A549 treated with AZD2906 at 1 μM for 4 hours (cell line): ENCODE results near the gene SPOCD1. TPM values are rescaled to one million over a fixed set of nuclear protein-coding genes. Genes with fewer than 3 reads are reported as not detected.

Experiments
- total RNA-seq: library from RNA; stranded (reverse); fragments of 200-300 nt; extraction: Qiagen RNA extraction; gene quantifications from 5 replicates; pipeline ENCODE4 v1.2.3, GENCODE V29; 2022

Gene SPOCD1
- total RNA-seq: 3.3 to 4.8 TPM (median 3.9 TPM) in 5 replicates

DNA sequence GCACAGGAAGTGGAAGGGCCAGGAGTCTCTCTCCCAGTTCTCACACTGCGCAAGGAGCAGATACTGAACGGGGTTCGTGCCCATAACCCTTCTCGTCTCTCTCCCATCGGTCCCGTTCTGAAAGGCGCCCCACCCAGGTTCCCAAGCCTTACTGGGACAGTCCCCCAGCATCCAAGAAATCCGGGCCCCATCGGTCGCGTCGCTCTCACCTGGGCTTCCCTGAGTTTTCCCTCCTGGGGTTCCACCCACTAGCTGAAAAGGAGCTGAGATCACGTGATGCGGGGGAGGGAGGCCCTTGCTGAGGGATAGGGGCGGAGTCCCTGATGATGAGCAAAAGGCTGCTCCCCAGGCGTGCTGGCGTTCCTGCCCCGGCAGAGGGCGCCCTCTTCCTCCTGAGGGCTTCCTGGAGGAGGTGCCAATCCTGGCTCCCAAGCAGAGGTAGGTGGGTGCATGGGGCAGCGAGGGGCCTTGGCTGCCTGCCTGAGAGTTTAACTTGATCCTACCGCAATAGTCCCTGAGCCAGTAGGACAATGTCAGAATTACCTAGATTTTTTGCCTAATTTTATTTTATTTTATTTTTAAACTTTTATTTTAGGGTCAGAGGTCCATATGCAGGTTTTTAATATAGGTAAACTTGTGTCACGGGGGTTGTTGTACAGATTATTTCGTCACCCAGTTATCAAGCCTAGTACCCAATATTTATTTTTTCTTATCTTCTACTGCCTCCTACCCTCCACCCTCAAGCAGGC, at the start of gene SPOCD1:
SPOCD1 (minus strand) TSS at position 271 of the 749 bp plus-strand sequence. CDS start 689 bp downstream, outside the sequence.

DNA sequence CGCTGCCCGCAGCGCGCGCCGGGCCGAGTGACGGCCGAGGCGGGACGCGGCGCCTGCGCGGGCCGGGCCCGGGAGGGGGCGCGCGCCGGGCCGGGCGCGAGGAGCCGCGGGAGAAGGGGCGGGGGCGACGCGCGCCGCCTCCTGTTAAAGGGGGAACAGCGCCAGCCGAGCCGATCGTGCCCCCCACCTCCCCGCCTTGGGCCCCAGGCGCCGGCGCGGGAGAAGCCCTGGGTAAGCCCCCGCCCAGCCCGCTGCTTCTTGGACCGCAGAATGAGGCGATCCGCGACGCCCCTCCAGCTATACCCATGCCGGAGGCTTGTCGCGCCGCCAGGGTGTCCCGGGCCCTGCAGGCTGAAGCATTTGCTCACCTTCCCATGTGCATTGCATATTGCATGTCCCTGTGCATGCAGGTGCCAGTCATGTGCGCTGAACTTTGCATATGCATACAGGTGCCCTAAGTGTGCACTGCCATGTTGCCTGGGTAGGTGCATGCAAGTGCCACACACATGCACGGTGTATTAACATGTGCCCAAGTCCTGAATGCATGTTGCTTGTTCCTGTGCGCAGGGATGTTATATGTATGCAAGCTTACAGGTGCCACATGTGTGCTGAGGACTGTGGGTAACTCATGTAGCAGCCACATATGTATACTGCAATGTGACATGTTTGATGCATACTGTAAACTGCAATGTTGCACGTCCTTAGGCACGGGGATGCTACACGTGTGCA, 51.3 kb downstream of the SPOCD1 start, which contains the start of gene ADGRB2:
ADGRB2 (minus strand) TSS at position 29 of the 729 bp plus-strand sequence. CDS start 7,119 bp downstream, outside the sequence.

Other genes starting within 250 kb of the SPOCD1 start
- 0.31 to 0.72 TPM (median 0.55 TPM) in 5 replicates for gene TINAGL1, start 239.5 kb downstream of the SPOCD1 start, total RNA-seq
- 0.09 TPM in 1 of 5 replicates, not detected in the others for gene HCRTR1, start 198.3 kb downstream of the SPOCD1 start, total RNA-seq
- 43.2 to 46.6 TPM (median 45.3 TPM) in 5 replicates for gene PEF1, start 171.1 kb downstream of the SPOCD1 start, total RNA-seq
- gene COL16A1, start 112.0 kb downstream of the SPOCD1 start, total RNA-seq: 2.8 to 4.5 TPM (median 4.1 TPM) in 5 replicates
- gene ADGRB2, start 51.7 kb downstream of the SPOCD1 start, total RNA-seq: 4.0 to 5.1 TPM (median 4.6 TPM) in 5 replicates
- 148 to 167 TPM (median 158 TPM) in 5 replicates for gene PTP4A2, start 122.3 kb upstream of the SPOCD1 start, total RNA-seq
- gene KHDRBS1, start 197.8 kb upstream of the SPOCD1 start, total RNA-seq: 126 to 142 TPM (median 130 TPM) in 5 replicates